PC-9 (cell line): ENCODE data around the gene SLC40A1. TPM values are rescaled to one million over a fixed set of nuclear protein-coding genes. Genes with fewer than 3 reads are reported as not detected.

ENCODE experiments used
- BruUV-seq: library from RNA; stranded (reverse); fragments of 400-500 nt; replicated peaks from 2 replicates; lab custom pipeline; 2021; lab: Mats Ljungman, UMichigan
- CTCF ChIA-PET: fragments of 300-600 bp; sonication (Branson Sonifier 250); formaldehyde crosslinking; loops from one replicate; lab custom pipeline; 2022; ENCODE audit warnings: antibody characterized with exemption; lab: Charles Lee
- POLR2A ChIA-PET: fragments of 300-600 bp; sonication (Branson Sonifier 250); formaldehyde crosslinking; loops from one replicate; lab custom pipeline; 2022; ENCODE audit warnings: antibody characterized with exemption; ENCODE audit not compliant: unreplicated experiment; lab: Charles Lee
- DNase-seq, 2 experiments: peaks; one replicate each; pipeline versions ENCODE4 v3.0.0 to v3.0.0-alpha.2; 2015 to 2022; ENCODE audit warnings: mixed read lengths in 1 of 2
- H2AFZ ChIP-seq: fragments of 200-600 bp; sonication (generic); 2 replicates; pipeline ENCODE4 v1.8.1; 2017; ENCODE audit warnings: antibody characterized with exemption
- H3F3A ChIP-seq: fragments of 200-600 bp; sonication (generic); 2 replicates; pipeline ENCODE4 v1.8.1; 2017; ENCODE audit warnings: antibody characterized with exemption, mild to moderate bottlenecking, low read depth; ENCODE audit not compliant: insufficient read depth
- H3K27ac ChIP-seq: fragments of 200-600 bp; sonication (generic); 2 replicates; pipeline ENCODE4 v1.6.1; 2016; ENCODE audit warnings: mixed run types
- H3K27me3 ChIP-seq: fragments of 200-600 bp; sonication (generic); 2 replicates; pipeline ENCODE4 v1.6.1; 2016; ENCODE audit warnings: low read depth, mixed run types; ENCODE audit not compliant: insufficient read depth
- H3K36me3 ChIP-seq: fragments of 200-600 bp; sonication (generic); 2 replicates; pipeline ENCODE4 v1.6.1; 2016; ENCODE audit warnings: low read depth, mixed run types
- H3K4me1 ChIP-seq: fragments of 200-600 bp; sonication (generic); replicated peaks from 2 replicates; pipeline ENCODE4 v1.6.1; 2016; ENCODE audit warnings: mixed run types; ENCODE audit not compliant: insufficient read depth
- H3K4me2 ChIP-seq: fragments of 200-600 bp; sonication (generic); 2 replicates; pipeline ENCODE4 v1.6.1; 2017; ENCODE audit warnings: mixed run types
- H3K4me3 ChIP-seq: fragments of 200-600 bp; sonication (generic); 2 replicates; pipeline ENCODE4 v1.6.1; 2016; ENCODE audit warnings: mixed run types
- H3K79me2 ChIP-seq: fragments of 200-600 bp; sonication (generic); 2 replicates; pipeline ENCODE4 v1.6.1; 2017; ENCODE audit warnings: low read depth, mixed run types
- H3K9me2 ChIP-seq: fragments of 200-600 bp; sonication (generic); 2 replicates; pipeline ENCODE4 v1.8.1; 2017; ENCODE audit warnings: mild to moderate bottlenecking; ENCODE audit not compliant: insufficient read depth
- H3K9me3 ChIP-seq: fragments of 200-600 bp; sonication (generic); 2 replicates; pipeline ENCODE4 v1.8.1; 2016; ENCODE audit warnings: low read depth; ENCODE audit not compliant: insufficient read depth
- H4K20me1 ChIP-seq: fragments of 200-600 bp; sonication (generic); 2 replicates; pipeline ENCODE4 v1.8.1; 2017; ENCODE audit not compliant: insufficient read depth
- CTCF ChIP-seq: fragments of 200-600 bp; sonication (generic); conservative IDR thresholded peaks from 2 replicates; pipeline ENCODE4 v1.6.1; 2017; ENCODE audit warnings: mixed run types, antibody characterized with exemption, mild to moderate bottlenecking, moderate library complexity
- EZH2 ChIP-seq: fragments of 200-600 bp; sonication (generic); IDR thresholded peaks from 2 replicates; pipeline ENCODE4 v1.8.0; 2017; ENCODE audit warnings: antibody characterized with exemption, low read depth
- intact Hi-C: fragments of 100-400 bp; cut with micrococcal nuclease; formaldehyde crosslinking; loops from one replicate; pipeline ENCODE4 v1.10.0; 2022; ENCODE audit not compliant: unreplicated experiment
- total RNA-seq: library from RNA; stranded (reverse); gene quantifications from 2 replicates; pipeline ENCODE4 v1.2.3, GENCODE V29; 2021

The SLC40A1 gene
- total RNA-seq, 1 experiment from 2014 or later = 8.0 TPM

- Histone ChIP-seq H3F3A (peaks cover 10% of the 10 kb centered on the region; the same call in 1 of the 2 replicates), H2AFZ (no peak overlapping the region), H4K20me1 (no peaks in the 10 kb centered on the region), H3K9me2 (no peaks in the 10 kb centered on the region), H3K36me3 (no peaks in the 10 kb centered on the region), H3K4me2 (no peak overlapping the region), H3K79me2 (no peaks in the 10 kb centered on the region), H3K4me3 (no peak overlapping the region), H3K9me3 (no peaks in the 10 kb centered on the region), H3K27ac (no peak overlapping the region), H3K4me1 (peaks cover 24% of the 10 kb centered on the region), H3K27me3 (no peaks in the 10 kb centered on the region)
- TF ChIP-seq EZH2 = no peak
- no peak for TF ChIP-seq CTCF
- intact Hi-C loops = no loop called here
- ChIA-PET CTCF (no interaction called here), POLR2A (no interaction called here)
- DNase-seq = no peak
- BruUV-seq = no TSS peak
Observed at GRCh38 chr2:189557373-189557772, 23.2 kb downstream of the SLC40A1 start.

GRCh38 chr2:189556526-189556925 lies 24.1 kb downstream of the SLC40A1 start:
- H3F3A ChIP-seq = peaks cover 10% of the 10 kb centered on the region; the same call in 1 of the 2 replicates
- H3K4me2 ChIP-seq = no peak overlapping the region
- H3K9me3 ChIP-seq = no peaks in the 10 kb centered on the region
- ChIA-PET CTCF (no interaction called here), POLR2A (no interaction called here)
- no peaks in the 10 kb centered on the region for H3K79me2 ChIP-seq
- intact Hi-C loops = no loop called here
- TF ChIP-seq EZH2 = no peak
- no peak for TF ChIP-seq CTCF
- H4K20me1 ChIP-seq = no peaks in the 10 kb centered on the region
- no peaks in the 10 kb centered on the region for H3K36me3 ChIP-seq
- no peak overlapping the region for H2AFZ ChIP-seq
- H3K4me3 ChIP-seq = no peak overlapping the region
- peaks cover 24% of the 10 kb centered on the region for H3K4me1 ChIP-seq
- no TSS peak for BruUV-seq
- DNase-seq = no peak
- no peaks in the 10 kb centered on the region for H3K27me3 ChIP-seq
- H3K9me2 ChIP-seq = no peaks in the 10 kb centered on the region
- H3K27ac ChIP-seq = no peak overlapping the region

GRCh38 chr2:189555232-189555631 lies 25.4 kb downstream of the SLC40A1 start:
- no peaks in the 10 kb centered on the region for H4K20me1 ChIP-seq
- no peaks in the 10 kb centered on the region for H3K27me3 ChIP-seq
- H3K36me3 ChIP-seq = no peaks in the 10 kb centered on the region
- H3K9me3 ChIP-seq = no peaks in the 10 kb centered on the region
- no peaks in the 10 kb centered on the region for H3K9me2 ChIP-seq
- BruUV-seq = no TSS peak
- CTCF ChIA-PET = no interaction called here
- no peak for TF ChIP-seq CTCF
- no peak for TF ChIP-seq EZH2
- H3K4me1 ChIP-seq = peaks cover 24% of the 10 kb centered on the region
- POLR2A ChIA-PET = interaction anchor here (0.7 kb wide), 1 partner anchor 90 kb away, joined by 43 read pairs; no protein-coding TSS in a partner anchor
- no peaks in the 10 kb centered on the region for H3K79me2 ChIP-seq
- H3K4me2 ChIP-seq = peak overlapping the region; percentile 55
- intact Hi-C loops = no loop called here
- peaks cover 10% of the 10 kb centered on the region; the same call in 1 of the 2 replicates for H3F3A ChIP-seq
- H3K4me3 ChIP-seq = no peak overlapping the region
- peak; percentile 37 to 76 for DNase-seq
- H3K27ac ChIP-seq = 0 out of 2 replicates have a peak overlapping the region, but pooled peaks have one; percentile 38
- no peak overlapping the region for H2AFZ ChIP-seq
